WI38 (cell line): Measurements from ENCODE around the gene MARCO.

Source experiments
- H3K4me3 ChIP-seq: 2 replicates; pipeline ENCODE4 v1.5.1; 2011; ENCODE audit warnings: low read depth, mild to moderate bottlenecking, control low read depth, low read length
- TF ChIP-seq, protein P1 (sequence below): IDR thresholded peaks from 2 replicates; pipeline ENCODE4 v1.5.1; 2012; ENCODE audit warnings: low read depth, mild to moderate bottlenecking, control low read depth, low read length

The MARCO gene

DNA sequence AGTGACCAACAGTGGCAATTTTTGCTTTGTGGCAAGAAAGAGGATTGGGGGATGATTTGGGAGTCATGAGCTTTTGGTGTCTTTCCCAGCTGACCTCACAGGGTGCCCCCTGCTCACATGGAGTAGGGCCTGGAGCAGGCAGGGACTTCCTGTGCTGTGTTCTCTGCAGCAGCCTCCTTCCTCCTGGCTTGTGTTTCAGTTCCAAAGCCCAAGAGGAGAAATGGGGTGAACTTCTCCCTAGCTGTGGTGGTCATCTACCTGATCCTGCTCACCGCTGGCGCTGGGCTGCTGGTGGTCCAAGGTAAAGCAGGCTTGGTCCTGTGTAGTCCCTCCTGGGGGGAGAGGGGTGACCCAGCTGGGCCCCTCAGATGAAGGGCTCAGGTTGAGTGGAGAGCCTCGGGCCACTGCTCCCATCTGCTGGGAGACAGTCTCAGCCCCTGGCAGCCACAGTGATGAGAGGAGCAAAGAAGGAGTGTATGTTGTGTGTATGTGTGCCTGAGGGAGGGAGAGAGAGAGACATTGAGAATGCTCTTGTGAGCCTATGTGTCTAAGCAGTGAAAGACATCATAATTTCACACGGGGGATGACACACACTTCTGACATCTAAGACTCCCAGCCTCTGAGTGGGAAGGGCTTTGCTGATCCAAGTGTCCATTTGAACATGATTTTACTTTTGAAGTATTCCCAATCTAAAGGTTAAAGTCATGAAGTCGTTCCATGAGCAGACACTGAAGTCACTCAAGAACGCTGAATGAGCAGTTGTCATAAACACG, 27.2 kb downstream of the MARCO start:
- TF ChIP-seq, protein P1, sequence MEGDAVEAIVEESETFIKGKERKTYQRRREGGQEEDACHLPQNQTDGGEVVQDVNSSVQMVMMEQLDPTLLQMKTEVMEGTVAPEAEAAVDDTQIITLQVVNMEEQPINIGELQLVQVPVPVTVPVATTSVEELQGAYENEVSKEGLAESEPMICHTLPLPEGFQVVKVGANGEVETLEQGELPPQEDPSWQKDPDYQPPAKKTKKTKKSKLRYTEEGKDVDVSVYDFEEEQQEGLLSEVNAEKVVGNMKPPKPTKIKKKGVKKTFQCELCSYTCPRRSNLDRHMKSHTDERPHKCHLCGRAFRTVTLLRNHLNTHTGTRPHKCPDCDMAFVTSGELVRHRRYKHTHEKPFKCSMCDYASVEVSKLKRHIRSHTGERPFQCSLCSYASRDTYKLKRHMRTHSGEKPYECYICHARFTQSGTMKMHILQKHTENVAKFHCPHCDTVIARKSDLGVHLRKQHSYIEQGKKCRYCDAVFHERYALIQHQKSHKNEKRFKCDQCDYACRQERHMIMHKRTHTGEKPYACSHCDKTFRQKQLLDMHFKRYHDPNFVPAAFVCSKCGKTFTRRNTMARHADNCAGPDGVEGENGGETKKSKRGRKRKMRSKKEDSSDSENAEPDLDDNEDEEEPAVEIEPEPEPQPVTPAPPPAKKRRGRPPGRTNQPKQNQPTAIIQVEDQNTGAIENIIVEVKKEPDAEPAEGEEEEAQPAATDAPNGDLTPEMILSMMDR = no peak
- H3K4me3 ChIP-seq = no peak overlapping the region

DNA sequence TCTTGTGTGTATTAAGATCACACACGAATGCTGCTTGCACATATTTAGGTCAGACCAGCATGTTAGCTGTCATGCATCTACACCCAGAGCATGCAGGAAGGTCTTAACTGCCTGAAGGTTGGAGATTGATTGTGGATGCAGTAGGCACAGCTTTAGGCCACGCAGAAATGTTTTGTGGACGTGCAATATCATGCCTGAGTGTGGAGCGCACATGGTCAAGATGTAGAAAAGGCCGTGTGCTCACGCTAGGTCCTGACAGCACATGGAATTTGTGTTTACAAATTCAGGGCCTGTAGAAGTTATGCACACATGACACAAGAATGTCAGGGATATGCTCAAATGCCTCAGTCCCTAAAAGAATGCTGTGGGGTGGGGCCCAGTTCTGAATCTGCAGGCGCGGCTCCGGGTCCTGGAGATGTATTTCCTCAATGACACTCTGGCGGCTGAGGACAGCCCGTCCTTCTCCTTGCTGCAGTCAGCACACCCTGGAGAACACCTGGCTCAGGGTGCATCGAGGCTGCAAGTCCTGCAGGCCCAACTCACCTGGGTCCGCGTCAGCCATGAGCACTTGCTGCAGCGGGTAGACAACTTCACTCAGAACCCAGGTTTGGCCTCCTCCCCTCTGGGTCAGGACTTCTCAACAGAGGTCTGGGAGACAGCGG, 27.9 kb downstream of the MARCO start:
- no peak overlapping the region for H3K4me3 ChIP-seq
- TF ChIP-seq, protein P1 = no peak

DNA sequence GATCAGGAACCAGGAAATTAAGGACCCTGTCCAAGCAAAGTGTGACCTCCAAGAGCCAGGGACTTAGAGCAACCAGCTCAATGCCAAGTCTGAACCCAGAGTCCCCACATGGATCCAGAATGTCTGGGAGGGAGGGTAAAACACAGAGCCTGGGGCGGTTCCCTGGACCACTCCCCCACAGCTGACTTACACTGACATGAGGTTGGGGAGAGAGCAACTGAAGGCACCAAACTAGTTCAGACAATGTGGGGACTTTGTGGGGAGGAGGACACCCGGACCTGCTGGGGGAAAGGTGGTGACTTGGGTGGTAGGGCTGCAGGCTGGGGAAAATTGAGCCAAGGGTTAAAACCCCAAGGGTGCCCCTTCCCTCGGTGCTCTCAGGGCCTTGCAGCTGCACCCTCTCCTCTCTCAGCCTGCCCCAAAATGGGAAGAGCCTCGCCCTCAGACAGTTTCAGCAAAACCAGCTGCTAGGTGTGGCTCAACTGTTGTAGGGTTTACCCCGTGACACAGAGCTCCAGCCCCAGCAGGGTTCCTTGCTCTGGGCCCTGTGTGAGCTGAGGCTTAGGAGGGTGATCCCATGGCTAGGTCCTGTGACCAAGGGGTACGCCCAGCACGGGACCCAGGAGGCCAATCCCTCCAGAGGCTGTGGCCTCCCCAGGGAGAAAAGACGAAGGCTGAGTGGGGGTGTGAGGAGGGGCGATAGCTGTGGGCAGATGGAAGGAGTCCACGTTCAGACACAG, 28.6 kb downstream of the MARCO start:
- TF ChIP-seq, protein P1 = no peak
- H3K4me3 ChIP-seq = no peak overlapping the region

DNA sequence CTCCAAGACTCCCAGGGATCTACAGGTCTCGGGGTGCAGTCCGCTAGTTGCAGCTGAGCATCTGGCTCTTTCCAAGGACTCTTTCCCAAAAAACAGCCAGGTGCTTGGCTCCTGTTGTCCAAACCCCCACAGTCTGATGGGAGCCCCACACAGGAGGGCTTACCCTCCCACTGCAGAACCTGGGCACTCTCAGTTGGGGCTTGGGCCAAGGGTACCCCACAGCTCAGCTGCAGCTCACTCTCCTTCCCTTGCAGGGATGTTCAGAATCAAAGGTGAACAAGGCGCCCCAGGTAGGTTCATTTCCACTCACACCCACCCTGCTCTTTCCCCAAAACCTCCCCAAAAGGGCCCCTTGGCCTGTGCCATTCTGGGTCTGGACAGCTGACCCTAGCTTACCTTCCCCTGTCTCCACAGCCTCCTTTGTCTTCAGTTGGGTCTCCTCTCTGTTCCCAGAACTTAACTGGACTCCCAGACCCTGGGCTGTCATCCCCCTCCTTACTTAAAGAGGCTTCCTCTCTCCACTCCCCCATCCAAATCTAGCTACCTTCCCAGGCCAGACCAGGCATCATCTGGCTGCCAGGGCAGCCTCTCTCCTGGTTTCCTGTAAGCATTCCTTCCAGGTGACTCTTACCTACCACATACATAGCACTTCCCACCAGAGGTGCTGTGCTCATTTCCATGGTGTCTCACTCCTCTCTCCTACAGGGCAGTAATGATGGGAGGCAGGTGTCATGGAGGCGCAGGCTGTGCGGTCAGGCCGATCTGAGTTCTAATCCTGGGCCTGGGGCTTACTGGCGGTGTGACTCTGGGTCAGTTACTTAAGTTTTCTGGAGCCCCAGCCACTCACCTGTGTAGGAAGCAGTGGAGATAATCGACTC, 29.5 kb downstream of the MARCO start:
- TF ChIP-seq, protein P1 = no peak
- H3K4me3 ChIP-seq = no peak overlapping the region

DNA sequence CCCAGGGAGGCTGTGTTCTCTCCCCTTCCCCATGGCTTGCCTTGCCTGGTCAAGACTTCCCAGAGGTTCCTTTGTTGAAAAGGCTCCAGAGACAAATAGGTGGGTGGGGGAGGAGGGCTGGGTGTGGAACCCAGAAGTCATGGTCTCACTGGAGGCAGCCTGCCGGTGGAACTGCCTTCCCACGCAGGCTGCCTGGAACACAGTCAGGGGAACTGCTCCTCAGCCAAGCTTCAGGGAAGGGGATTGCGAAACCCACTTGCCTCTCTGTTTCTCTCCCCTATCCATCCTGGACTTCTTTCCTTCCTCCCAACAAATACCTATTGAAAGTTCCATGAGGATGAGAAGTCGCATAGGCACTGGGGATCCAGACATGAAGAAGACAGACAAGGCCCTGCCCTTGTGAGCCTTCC, 31.6 kb downstream of the MARCO start:
- H3K4me3 ChIP-seq = no peak overlapping the region

More for the DNA sequence above, 31.6 kb downstream of the MARCO start:
- TF ChIP-seq, protein P1 = no peak
